ENCODE measurements around the gene JDP2. TPM values are rescaled to one million over a fixed set of nuclear protein-coding genes. Genes with fewer than 3 reads are reported as not detected.

The JDP2 gene
- total RNA-seq, 4 donors from 2014 or later = 32.9 to 86.8 (median 50.1) TPM

- DNase-seq = peak; percentile 64 to 74
These were observed 13.1 kb downstream of the JDP2 start for GRCh38 chr14:75440733-75441477.

GRCh38 chr14:75441728-75442127 lies 13.9 kb downstream of the JDP2 start:
- H3K36me3 ChIP-seq = no peaks in the 10 kb centered on the region
- no peak overlapping the region for H3K4me3 ChIP-seq
- H3K9me3 ChIP-seq = no peaks in the 10 kb centered on the region
- intact Hi-C loops (cut with DNase I; ENCODE audit: low total_unique reads) = no loop called here
- H3K27ac ChIP-seq = peak overlapping the region; percentile 55 to 56
- H3K27me3 ChIP-seq = no peaks in the 10 kb centered on the region
- TF ChIP-seq POLR2A (IDR thresholded peaks at IDR 0.05) = no peak
- TF ChIP-seq CTCF (IDR thresholded peaks at IDR 0.05) = no peak
- DNase-seq = no peak
- peaks cover 0 to 4% of the 10 kb centered on the region in 2 donors for H3K4me1 ChIP-seq

More at GRCh38 chr14:75440733-75441477, 13.1 kb downstream of the JDP2 start:
- Histone ChIP-seq H3K27ac (peak overlapping the region; percentile 37 to 55), H3K27me3 (no peaks in the 10 kb centered on the region), H3K9me3 (no peaks in the 10 kb centered on the region), H3K36me3 (no peaks in the 10 kb centered on the region), H3K4me3 (no peak overlapping the region), H3K4me1 (peaks cover 0 to 4% of the 10 kb centered on the region in 2 donors)
- TF ChIP-seq CTCF (IDR thresholded peaks at IDR 0.05) (no peak), POLR2A (IDR thresholded peaks at IDR 0.05) (no peak)
- intact Hi-C loops (cut with DNase I; ENCODE audit: low total_unique reads) = no loop called here

- no peaks in the 10 kb centered on the region for H3K9me3 ChIP-seq
- H3K27me3 ChIP-seq = no peaks in the 10 kb centered on the region
- no peak for DNase-seq
- intact Hi-C loops (cut with DNase I; ENCODE audit: low total_unique reads) = no loop called here
- H3K36me3 ChIP-seq = no peaks in the 10 kb centered on the region
- H3K4me3 ChIP-seq = no peak overlapping the region
- TF ChIP-seq POLR2A (IDR thresholded peaks at IDR 0.05) (no peak), CTCF (IDR thresholded peaks at IDR 0.05) (no peak)
- H3K4me1 ChIP-seq = peaks cover 0 to 4% of the 10 kb centered on the region in 2 donors
- H3K27ac ChIP-seq = peak overlapping the region in 1 of 2 donors; percentile 56
These were observed 14.3 kb downstream of the JDP2 start for GRCh38 chr14:75442166-75442565.

GRCh38 chr14:75442642-75443041 lies 14.8 kb downstream of the JDP2 start:
- peak overlapping the region in 1 of 2 donors; percentile 56 for H3K27ac ChIP-seq
- H3K4me3 ChIP-seq = no peak overlapping the region
- no peaks in the 10 kb centered on the region for H3K36me3 ChIP-seq
- TF ChIP-seq POLR2A (IDR thresholded peaks at IDR 0.05) = no peak
- TF ChIP-seq CTCF (IDR thresholded peaks at IDR 0.05) = no peak
- peaks cover 0 to 4% of the 10 kb centered on the region in 2 donors for H3K4me1 ChIP-seq
- no peaks in the 10 kb centered on the region for H3K9me3 ChIP-seq
- no peaks in the 10 kb centered on the region for H3K27me3 ChIP-seq
- intact Hi-C loops (cut with DNase I; ENCODE audit: low total_unique reads) = no loop called here
- DNase-seq = no peak

GRCh38 chr14:75443203-75443969 lies 15.6 kb downstream of the JDP2 start:
- Histone ChIP-seq H3K36me3 (no peaks in the 10 kb centered on the region), H3K4me1 (peaks cover 0 to 4% of the 10 kb centered on the region in 2 donors), H3K27ac (peak overlapping the region; percentile 25 to 56), H3K27me3 (no peaks in the 10 kb centered on the region), H3K4me3 (no peak overlapping the region), H3K9me3 (no peaks in the 10 kb centered on the region)
- no peak for DNase-seq
- intact Hi-C loops (cut with DNase I; ENCODE audit: low total_unique reads) = no loop called here
- TF ChIP-seq POLR2A (IDR thresholded peaks at IDR 0.05) (no peak), CTCF (IDR thresholded peaks at IDR 0.05) (no peak)
